ENCODE results near the gene COL28A1.
"Not testable (repeated sequence)": the region's sequence is repeated elsewhere in the genome, so short reads cannot be mapped to it uniquely, and the experiment has no call there.

The COL28A1 gene

DNA sequence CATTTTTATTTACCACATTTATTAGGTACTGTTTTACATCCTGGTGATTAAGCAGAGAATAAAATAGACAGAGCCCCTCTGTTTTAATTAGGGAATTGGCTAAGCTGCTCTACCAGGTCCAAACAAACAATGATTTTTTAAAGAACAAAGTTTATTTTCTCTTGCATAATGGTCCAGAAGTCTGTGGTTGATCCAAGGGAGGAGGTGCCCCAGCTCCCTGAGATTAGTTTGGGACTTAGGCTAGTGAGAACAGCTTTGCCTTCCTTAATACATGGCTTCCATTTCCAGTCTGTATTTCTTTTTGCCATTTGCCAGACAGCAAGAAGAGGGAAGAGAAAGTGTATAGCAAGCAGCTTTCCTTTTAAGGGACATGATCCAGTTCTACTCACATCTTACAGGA lies 28.1 kb upstream of the COL28A1 start:
- Histone ChIP-seq H3K9me3 (ENCODE audit: low read length) (no peaks in the 10 kb centered on the region), H3K79me2 (ENCODE audit: insufficient read depth, low read length) (peaks cover 16% of the 10 kb centered on the region), H3K27ac (ENCODE audit: low read depth, low read length, poor library complexity, severe bottlenecking) (no peak overlapping the region), H4K20me1 (ENCODE audit: insufficient read depth, low read length) (no peaks in the 10 kb centered on the region), H3K9me2 (ENCODE audit: low read depth, low read length) (no peaks in the 10 kb centered on the region), H3K4me1 (ENCODE audit: insufficient read depth, low read length, severe bottlenecking) (peaks cover 17% of the 10 kb centered on the region), H3F3A (ENCODE audit: insufficient read depth, low read length) (no peaks in the 10 kb centered on the region), H3K36me3 (ENCODE audit: insufficient read depth, low read length) (no peaks in the 10 kb centered on the region), H3K9ac (ENCODE audit: low read length) (no peak overlapping the region), H3K4me3 (ENCODE audit: low read depth, low read length, poor library complexity, severe bottlenecking) (no peak overlapping the region), H3K4me2 (ENCODE audit: low read length) (no peak overlapping the region), H2AFZ (ENCODE audit: low read length) (no peak overlapping the region), H3K27me3 (ENCODE audit: insufficient read depth, low read length) (no peaks in the 10 kb centered on the region)
- TF ChIP-seq CTCF (IDR thresholded peaks at IDR 0.05; ENCODE audit: low read length) (no peak), EZH2 (IDR thresholded peaks at IDR 0.05; ENCODE audit: borderline replicate concordance, low read length) (no peak)

DNA sequence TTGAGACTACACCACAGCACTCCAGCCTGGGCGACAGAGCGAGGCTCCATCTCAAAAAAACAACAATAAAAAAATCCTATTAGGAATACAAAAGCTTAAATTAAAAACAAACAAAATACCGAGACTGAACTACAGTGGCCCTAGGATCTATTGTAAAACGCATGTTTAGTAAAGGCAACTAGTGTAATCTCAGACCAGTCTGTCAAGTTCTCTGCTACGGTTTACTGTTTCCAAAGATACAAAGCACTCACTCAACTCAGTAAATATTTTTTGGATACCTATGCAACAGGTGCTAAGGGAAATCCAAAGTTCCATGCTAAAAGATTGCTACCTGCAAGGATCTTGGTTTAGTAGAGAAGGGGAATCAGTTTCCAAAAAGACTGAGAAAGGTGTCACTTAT lies 27.6 kb upstream of the COL28A1 start:
- no peak overlapping the region for H3K9ac ChIP-seq (ENCODE audit: low read length)
- TF ChIP-seq CTCF (IDR thresholded peaks at IDR 0.05; ENCODE audit: low read length), result no peak
- TF ChIP-seq EZH2 (IDR thresholded peaks at IDR 0.05; ENCODE audit: borderline replicate concordance, low read length), result no peak
- H3K9me3 ChIP-seq (ENCODE audit: low read length), result no peaks in the 10 kb centered on the region
- peaks cover 12% of the 10 kb centered on the region for H3K4me1 ChIP-seq (ENCODE audit: insufficient read depth, low read length, severe bottlenecking)
- no peaks in the 10 kb centered on the region for H4K20me1 ChIP-seq (ENCODE audit: insufficient read depth, low read length)
- no peak overlapping the region for H3K4me2 ChIP-seq (ENCODE audit: low read length)
- H3K9me2 ChIP-seq (ENCODE audit: low read depth, low read length), result no peaks in the 10 kb centered on the region
- no peaks in the 10 kb centered on the region for H3K27me3 ChIP-seq (ENCODE audit: insufficient read depth, low read length)
- peaks cover 11% of the 10 kb centered on the region for H3K79me2 ChIP-seq (ENCODE audit: insufficient read depth, low read length)
- no peak overlapping the region for H3K27ac ChIP-seq (ENCODE audit: low read depth, low read length, poor library complexity, severe bottlenecking)
- no peak overlapping the region for H3K4me3 ChIP-seq (ENCODE audit: low read depth, low read length, poor library complexity, severe bottlenecking)
- H3K36me3 ChIP-seq (ENCODE audit: insufficient read depth, low read length), result no peaks in the 10 kb centered on the region
- H3F3A ChIP-seq (ENCODE audit: insufficient read depth, low read length), result no peaks in the 10 kb centered on the region
- no peak overlapping the region for H2AFZ ChIP-seq (ENCODE audit: low read length)

DNA sequence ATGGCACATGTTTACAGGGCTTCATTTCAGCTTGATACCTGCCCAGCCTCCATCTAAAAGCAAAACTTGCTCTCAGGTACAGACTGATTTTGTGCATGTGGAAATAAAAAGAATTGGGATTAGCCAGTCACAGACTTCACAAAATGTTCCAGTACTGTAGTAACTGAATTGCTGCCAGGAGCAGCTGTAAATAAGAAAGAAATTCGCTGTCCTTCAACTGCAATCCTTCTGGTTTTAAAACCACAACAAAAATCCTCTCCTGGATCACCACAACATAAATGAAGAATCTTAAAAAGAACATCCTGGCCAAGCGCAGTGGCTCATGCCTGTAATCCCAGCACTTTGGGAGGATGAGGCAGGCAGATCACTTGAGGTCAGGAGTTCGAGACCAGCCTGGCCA lies 27.1 kb upstream of the COL28A1 start:
- Histone ChIP-seq H4K20me1 (ENCODE audit: insufficient read depth, low read length) (no peaks in the 10 kb centered on the region), H3K9ac (ENCODE audit: low read length) (no peak overlapping the region), H3K4me2 (ENCODE audit: low read length) (no peak overlapping the region), H3K36me3 (ENCODE audit: insufficient read depth, low read length) (no peaks in the 10 kb centered on the region), H3K4me3 (ENCODE audit: low read depth, low read length, poor library complexity, severe bottlenecking) (no peak overlapping the region), H3K9me3 (ENCODE audit: low read length) (no peaks in the 10 kb centered on the region), H3K27ac (ENCODE audit: low read depth, low read length, poor library complexity, severe bottlenecking) (no peak overlapping the region), H2AFZ (ENCODE audit: low read length) (no peak overlapping the region), H3F3A (ENCODE audit: insufficient read depth, low read length) (no peaks in the 10 kb centered on the region), H3K27me3 (ENCODE audit: insufficient read depth, low read length) (no peaks in the 10 kb centered on the region), H3K79me2 (ENCODE audit: insufficient read depth, low read length) (peaks cover 5% of the 10 kb centered on the region), H3K9me2 (ENCODE audit: low read depth, low read length) (no peaks in the 10 kb centered on the region), H3K4me1 (ENCODE audit: insufficient read depth, low read length, severe bottlenecking) (peaks cover 7% of the 10 kb centered on the region)
- no peak for TF ChIP-seq CTCF (IDR thresholded peaks at IDR 0.05; ENCODE audit: low read length)
- TF ChIP-seq EZH2 (IDR thresholded peaks at IDR 0.05; ENCODE audit: borderline replicate concordance, low read length), result no peak

GRCh38 chr7:7561591-7561990 lies 25.9 kb upstream of the COL28A1 start:
- not testable (repeated sequence) for H3K9me3 ChIP-seq (ENCODE audit: low read length); H4K20me1 ChIP-seq (ENCODE audit: insufficient read depth, low read length); H3K79me2 ChIP-seq (ENCODE audit: insufficient read depth, low read length); H3F3A ChIP-seq (ENCODE audit: insufficient read depth, low read length); H3K4me3 ChIP-seq (ENCODE audit: low read depth, low read length, poor library complexity, severe bottlenecking); H3K36me3 ChIP-seq (ENCODE audit: insufficient read depth, low read length); H3K27ac ChIP-seq (ENCODE audit: low read depth, low read length, poor library complexity, severe bottlenecking); H3K9me2 ChIP-seq (ENCODE audit: low read depth, low read length); H3K9ac ChIP-seq (ENCODE audit: low read length); H2AFZ ChIP-seq (ENCODE audit: low read length); H3K4me2 ChIP-seq (ENCODE audit: low read length); H3K4me1 ChIP-seq (ENCODE audit: insufficient read depth, low read length, severe bottlenecking); H3K27me3 ChIP-seq (ENCODE audit: insufficient read depth, low read length)

Measured in OCI-LY1 (cell line).